ENCODE measurements around the gene SLC26A3.

Gene SLC26A3

DNA sequence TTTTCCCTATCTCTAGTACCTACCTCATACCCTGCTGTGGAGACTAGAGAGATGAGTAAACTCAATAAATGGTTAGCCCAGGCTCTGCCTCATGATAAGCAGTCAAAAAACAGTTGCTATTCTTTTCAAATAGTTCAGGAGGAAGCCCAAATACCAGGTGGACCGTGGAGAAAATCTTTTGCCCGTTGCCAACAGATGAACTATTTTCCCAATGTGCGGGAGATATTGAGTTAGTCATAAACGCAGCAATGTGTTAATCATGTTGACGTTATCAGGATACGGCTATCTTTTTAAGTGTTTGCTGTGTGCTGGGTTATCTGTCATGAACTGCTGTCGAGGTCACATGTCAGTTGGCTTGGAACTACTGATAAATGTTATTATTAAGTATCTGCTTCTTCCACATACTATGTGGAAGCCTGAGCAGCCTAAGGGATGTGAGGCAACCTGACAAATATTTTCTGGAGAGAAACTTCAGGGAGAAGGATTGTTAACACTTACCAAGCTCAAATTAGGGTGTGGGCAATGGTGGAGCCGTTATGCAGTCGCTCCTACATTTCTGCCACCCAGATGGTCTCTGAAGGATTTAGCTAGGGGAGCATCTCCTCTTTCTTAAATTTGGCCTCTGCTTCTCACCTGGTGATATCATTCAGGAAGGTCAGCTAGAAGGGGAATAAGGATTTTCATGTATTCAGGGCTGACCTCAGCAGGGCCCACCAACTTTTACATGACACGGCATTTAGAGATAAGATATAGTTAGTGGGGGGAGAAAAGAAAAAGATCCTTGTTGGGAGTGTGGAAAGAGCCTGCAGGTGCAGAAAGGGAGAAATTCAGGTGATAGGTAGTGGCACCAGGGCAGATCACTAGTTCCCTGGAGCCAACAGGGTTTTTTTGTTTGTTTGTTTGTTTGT lies 33.5 kb upstream of the SLC26A3 start:
- H3K9me3 ChIP-seq (ENCODE audit: severe bottlenecking): no peaks in the 10 kb centered on the region
- no peaks in the 10 kb centered on the region for H3K27me3 ChIP-seq (ENCODE audit: insufficient read depth, low read depth, severe bottlenecking)
- no peak overlapping the region for H3K4me3 ChIP-seq (ENCODE audit: low read depth, low read length)
- no peaks in the 10 kb centered on the region for H3K36me3 ChIP-seq
- TF ChIP-seq, protein P1, sequence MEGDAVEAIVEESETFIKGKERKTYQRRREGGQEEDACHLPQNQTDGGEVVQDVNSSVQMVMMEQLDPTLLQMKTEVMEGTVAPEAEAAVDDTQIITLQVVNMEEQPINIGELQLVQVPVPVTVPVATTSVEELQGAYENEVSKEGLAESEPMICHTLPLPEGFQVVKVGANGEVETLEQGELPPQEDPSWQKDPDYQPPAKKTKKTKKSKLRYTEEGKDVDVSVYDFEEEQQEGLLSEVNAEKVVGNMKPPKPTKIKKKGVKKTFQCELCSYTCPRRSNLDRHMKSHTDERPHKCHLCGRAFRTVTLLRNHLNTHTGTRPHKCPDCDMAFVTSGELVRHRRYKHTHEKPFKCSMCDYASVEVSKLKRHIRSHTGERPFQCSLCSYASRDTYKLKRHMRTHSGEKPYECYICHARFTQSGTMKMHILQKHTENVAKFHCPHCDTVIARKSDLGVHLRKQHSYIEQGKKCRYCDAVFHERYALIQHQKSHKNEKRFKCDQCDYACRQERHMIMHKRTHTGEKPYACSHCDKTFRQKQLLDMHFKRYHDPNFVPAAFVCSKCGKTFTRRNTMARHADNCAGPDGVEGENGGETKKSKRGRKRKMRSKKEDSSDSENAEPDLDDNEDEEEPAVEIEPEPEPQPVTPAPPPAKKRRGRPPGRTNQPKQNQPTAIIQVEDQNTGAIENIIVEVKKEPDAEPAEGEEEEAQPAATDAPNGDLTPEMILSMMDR (IDR thresholded peaks at IDR 0.05; ENCODE audit: low read depth, low read length): no peak
- no peak for DNase-seq
- no peak overlapping the region for H3K27ac ChIP-seq

DNA sequence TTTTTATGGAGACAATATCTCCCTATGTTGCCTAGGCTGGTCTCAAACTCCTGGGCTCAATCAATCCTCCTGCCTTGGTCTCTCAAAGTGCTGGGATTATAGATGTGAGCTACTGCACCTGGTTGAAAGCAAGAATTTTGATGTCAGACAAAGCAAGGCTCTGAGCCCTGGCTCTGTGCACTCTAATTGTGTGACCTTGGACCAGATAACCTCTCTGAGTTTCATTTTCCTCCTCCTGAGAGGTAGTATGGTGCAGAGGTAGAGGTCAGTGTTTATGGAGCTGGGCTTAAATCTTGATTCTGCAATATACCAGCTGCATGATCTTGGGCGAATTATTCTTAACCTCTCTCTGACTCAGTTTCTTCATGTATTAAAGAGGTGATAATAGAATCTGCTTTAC lies 31.4 kb upstream of the SLC26A3 start:
- H3K36me3 ChIP-seq: no peaks in the 10 kb centered on the region
- H3K9me3 ChIP-seq (ENCODE audit: severe bottlenecking): no peaks in the 10 kb centered on the region
- TF ChIP-seq, protein P1 (IDR thresholded peaks at IDR 0.05; ENCODE audit: low read depth, low read length): no peak
- H3K27me3 ChIP-seq (ENCODE audit: insufficient read depth, low read depth, severe bottlenecking): no peaks in the 10 kb centered on the region
- H3K27ac ChIP-seq: no peak overlapping the region
- no peak for DNase-seq
- no peak overlapping the region for H3K4me3 ChIP-seq (ENCODE audit: low read depth, low read length)

DNA sequence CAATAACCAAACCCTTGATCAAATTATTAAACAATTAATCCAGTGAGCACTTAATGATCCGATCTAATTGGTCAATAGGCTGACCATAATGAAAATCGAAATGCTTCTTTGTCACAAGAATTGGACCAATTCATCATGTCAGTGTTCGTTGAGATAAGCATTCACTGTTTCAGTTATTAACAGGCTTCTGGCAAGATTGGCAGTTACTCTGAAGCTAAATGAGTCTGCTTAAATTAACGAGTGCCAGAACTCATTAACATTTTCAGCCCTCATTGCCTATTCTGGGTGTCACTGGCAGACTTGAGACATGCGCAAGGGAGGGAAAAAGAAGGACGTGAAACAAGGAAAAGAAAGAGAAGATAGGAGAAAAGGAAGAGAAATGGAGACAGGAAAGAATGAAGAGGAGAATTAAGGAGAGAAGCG lies 30.7 kb upstream of the SLC26A3 start:
- DNase-seq: no peak
- TF ChIP-seq, protein P1 (IDR thresholded peaks at IDR 0.05; ENCODE audit: low read depth, low read length): no peak
- Histone ChIP-seq H3K27ac (no peak overlapping the region), H3K9me3 (ENCODE audit: severe bottlenecking) (no peaks in the 10 kb centered on the region), H3K4me3 (ENCODE audit: low read depth, low read length) (no peak overlapping the region), H3K27me3 (ENCODE audit: insufficient read depth, low read depth, severe bottlenecking) (no peaks in the 10 kb centered on the region), H3K36me3 (no peaks in the 10 kb centered on the region)

DNA sequence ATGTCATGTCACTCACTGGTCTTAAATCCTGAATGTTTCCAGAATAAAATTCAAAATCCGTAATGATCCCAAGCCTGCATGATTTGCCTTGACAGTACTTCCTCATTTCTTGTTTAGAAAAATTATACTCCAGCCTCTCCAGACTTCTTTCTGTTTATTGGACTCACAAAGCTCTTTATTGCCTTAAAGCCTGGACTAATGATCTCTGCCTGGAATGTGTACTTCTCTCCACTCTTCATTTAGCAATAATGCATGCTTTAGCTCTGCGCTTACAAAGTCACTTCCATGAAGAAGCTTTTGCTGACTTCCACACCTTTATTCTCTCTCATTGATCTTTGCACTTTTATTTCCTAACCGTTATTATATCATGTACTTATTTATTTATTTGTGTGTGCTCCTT lies 27.4 kb upstream of the SLC26A3 start:
- DNase-seq: no peak
- Histone ChIP-seq H3K27ac (no peak overlapping the region), H3K4me3 (ENCODE audit: low read depth, low read length) (no peak overlapping the region), H3K36me3 (no peaks in the 10 kb centered on the region), H3K9me3 (ENCODE audit: severe bottlenecking) (no peaks in the 10 kb centered on the region), H3K27me3 (ENCODE audit: insufficient read depth, low read depth, severe bottlenecking) (no peaks in the 10 kb centered on the region)
- TF ChIP-seq, protein P1 (IDR thresholded peaks at IDR 0.05; ENCODE audit: low read depth, low read length): no peak

DNA sequence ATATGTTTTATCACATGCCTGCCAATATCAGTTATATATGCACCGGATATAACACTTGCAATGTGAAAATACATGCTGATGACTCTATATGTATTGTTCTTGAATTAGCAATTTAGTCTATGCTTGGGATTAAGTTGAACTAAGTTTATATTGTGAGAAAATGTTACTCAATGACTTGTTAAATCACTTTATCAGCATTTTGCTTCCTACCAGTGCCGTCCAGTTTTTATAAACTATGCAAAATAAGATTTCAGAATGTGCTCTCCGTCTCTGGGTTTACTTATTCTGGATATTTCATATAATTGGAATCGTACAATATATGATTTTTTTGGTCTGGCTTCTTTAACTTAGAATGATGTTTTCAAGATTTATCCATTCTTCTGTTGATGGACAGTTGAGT lies 25.5 kb upstream of the SLC26A3 start:
- Histone ChIP-seq H3K27me3 (ENCODE audit: insufficient read depth, low read depth, severe bottlenecking) (no peaks in the 10 kb centered on the region), H3K9me3 (ENCODE audit: severe bottlenecking) (peaks cover 7% of the 10 kb centered on the region), H3K4me3 (ENCODE audit: low read depth, low read length) (no peak overlapping the region), H3K27ac (no peak overlapping the region), H3K36me3 (no peaks in the 10 kb centered on the region)
- no peak for DNase-seq
- TF ChIP-seq, protein P1 (IDR thresholded peaks at IDR 0.05; ENCODE audit: low read depth, low read length): no peak

Measured in WERI-Rb-1 (cell line).